SK-N-SH treated with all-trans-retinoic acid at 6 μM for 48 hours (cell line): ENCODE data around the gene AOC2.
"Not testable (repeated sequence)": the region's sequence is repeated elsewhere in the genome, so short reads cannot be mapped to it uniquely, and the experiment has no call there.

ENCODE experiments used
- ATAC-seq: fragments of 200-7000 bp; cut with Tn5 transposase; 3 replicates; pipeline ENCODE4 v1.9.1; 2020; ENCODE audit warnings: mild to moderate bottlenecking, moderate library complexity
- BACH2 ChIP-seq: fragments of 250-450 bp; sonication (Bioruptor Pico); IDR thresholded peaks from 2 replicates; pipeline ENCODE4 v1.9.0; 2021; ENCODE audit warnings: mild to moderate bottlenecking, borderline replicate concordance
- CSDC2 ChIP-seq: fragments of 250-450 bp; sonication (Bioruptor Pico); IDR thresholded peaks from 2 replicates; pipeline ENCODE4 v1.5.0; 2020; ENCODE audit warnings: mild to moderate bottlenecking, moderate library complexity
- CSRNP3 ChIP-seq: fragments of 250-450 bp; sonication (Bioruptor Pico); IDR thresholded peaks from 2 replicates; pipeline ENCODE4 v1.5.1; 2021; ENCODE audit warnings: mild to moderate bottlenecking, moderate library complexity
- ESRRG ChIP-seq: fragments of 250-450 bp; sonication (Bioruptor Pico); IDR thresholded peaks from 2 replicates; pipeline ENCODE4 v1.6.1; 2021; ENCODE audit warnings: mild to moderate bottlenecking
- GLIS3 ChIP-seq: fragments of 250-450 bp; sonication (Bioruptor Pico); IDR thresholded peaks from 2 replicates; pipeline ENCODE4 v1.5.0; 2020; ENCODE audit warnings: mild to moderate bottlenecking, moderate library complexity
- ISL1 ChIP-seq: fragments of 250-450 bp; sonication (Bioruptor Pico); IDR thresholded peaks from 2 replicates; pipeline ENCODE4 v2.1.2; 2022; ENCODE audit warnings: mild to moderate bottlenecking, moderate library complexity
- PATZ1 ChIP-seq: fragments of 250-450 bp; sonication (Bioruptor Pico); IDR thresholded peaks from 2 replicates; pipeline ENCODE4 v1.8.0; 2020; ENCODE audit warnings: mild to moderate bottlenecking, moderate library complexity, borderline replicate concordance
- PPARA ChIP-seq: fragments of 250-450 bp; sonication (Bioruptor Pico); IDR thresholded peaks from 2 replicates; pipeline ENCODE4 v1.5.0; 2020; ENCODE audit warnings: mild to moderate bottlenecking, borderline replicate concordance
- RARB ChIP-seq: fragments of 250-450 bp; sonication (Bioruptor Pico); IDR thresholded peaks from 2 replicates; pipeline ENCODE4 v1.8.0; 2021; ENCODE audit warnings: mild to moderate bottlenecking, moderate library complexity
- SNAI2 ChIP-seq: fragments of 250-450 bp; sonication (Bioruptor Pico); IDR thresholded peaks from 2 replicates; pipeline ENCODE4 v1.5.0; 2020; ENCODE audit warnings: mild to moderate bottlenecking, moderate library complexity
- TSHZ2 ChIP-seq: fragments of 250-450 bp; sonication (Bioruptor Pico); IDR thresholded peaks from 2 replicates; pipeline ENCODE4 v1.5.0; 2020; ENCODE audit warnings: mild to moderate bottlenecking, moderate library complexity
- ZFP3 ChIP-seq: fragments of 250-450 bp; sonication (Bioruptor Pico); IDR thresholded peaks from 2 replicates; pipeline ENCODE4 v1.5.0; 2020; ENCODE audit warnings: mild to moderate bottlenecking, moderate library complexity
- ZNF565 ChIP-seq: fragments of 450-650 bp; formaldehyde crosslinking; conservative IDR thresholded peaks from 2 replicates; pipeline ENCODE4 v1.5.0; 2020; ENCODE audit warnings: low read depth, mild to moderate bottlenecking, moderate library complexity
- ZNF70 ChIP-seq: fragments of 450-650 bp; formaldehyde crosslinking; IDR thresholded peaks from 2 replicates; pipeline ENCODE4 v1.5.0; 2020; ENCODE audit warnings: mild to moderate bottlenecking, moderate library complexity
- ZNF8 ChIP-seq: fragments of 450-650 bp; formaldehyde crosslinking; IDR thresholded peaks from 2 replicates; pipeline ENCODE4 v1.5.0; 2020; ENCODE audit warnings: mild to moderate bottlenecking, moderate library complexity

The AOC2 gene

GRCh38 chr17:42850954-42851353, 6.6 kb downstream of the AOC2 start, which contains the start of gene AOC3 (continued):
- no peak for TF ChIP-seq TSHZ2 (CRISPR knock-in tag)
- no peak for TF ChIP-seq ZFP3
- no peak for TF ChIP-seq ZNF70 (CRISPR knock-in tag)
- no peak for TF ChIP-seq RARB

- ATAC-seq, result not testable (repeated sequence)
Observed at GRCh38 chr17:42851371-42852240, 7.2 kb downstream of the AOC2 start.

GRCh38 chr17:42852351-42852750, 8.0 kb downstream of the AOC2 start:
- TF ChIP-seq PPARA (CRISPR knock-in tag) (no peak), ZNF565 (CRISPR knock-in tag) (no peak), CSDC2 (CRISPR knock-in tag) (no peak), ZNF8 (CRISPR knock-in tag) (no peak), GLIS3 (CRISPR knock-in tag) (no peak), ZNF70 (CRISPR knock-in tag) (no peak), CSRNP3 (CRISPR knock-in tag) (no peak), SNAI2 (no peak), ISL1 (CRISPR knock-in tag) (no peak), RARB (no peak), PATZ1 (CRISPR knock-in tag) (no peak), ZFP3 (no peak)
- ATAC-seq, result no peak

- ATAC-seq, result no peak
- no peak for TF ChIP-seq ZFP3
- TF ChIP-seq ZNF70 (CRISPR knock-in tag), result no peak
- no peak for TF ChIP-seq BACH2
- TF ChIP-seq TSHZ2 (CRISPR knock-in tag), result no peak
- no peak for TF ChIP-seq ESRRG (CRISPR knock-in tag)
- no peak for TF ChIP-seq PATZ1 (CRISPR knock-in tag)
Observed at GRCh38 chr17:42853004-42853403, 8.6 kb downstream of the AOC2 start.
